K562 (cell line): ENCODE measurements around the gene SERTAD2. TPM values are rescaled to one million over a fixed set of nuclear protein-coding genes. Genes with fewer than 3 reads are reported as not detected.

ENCODE experiments used
- BRD4 ChIP-seq: fragments of 200-600 bp; sonication (generic); IDR thresholded peaks from 2 replicates; pipeline ENCODE4 v1.6.1; 2017; ENCODE audit warnings: inconsistent platforms
- C11orf30 ChIP-seq: fragments of 450-650 bp; IDR thresholded peaks from 2 replicates; pipeline ENCODE4 v1.6.1; 2016; ENCODE audit warnings: low read depth, mild to moderate bottlenecking
- HNRNPL ChIP-seq: fragments of 200-400 bp; formaldehyde crosslinking; IDR thresholded peaks from 2 replicates; pipeline ENCODE4 v1.6.1; 2017; ENCODE audit warnings: low read depth, mild to moderate bottlenecking, low read length
- RBBP5 ChIP-seq: fragments of 200-600 bp; sonication (generic); IDR thresholded peaks from 2 replicates; pipeline ENCODE4 v1.6.1; 2012; ENCODE audit warnings: borderline replicate concordance, mild to moderate bottlenecking, low read length, control low read depth, inconsistent platforms; ENCODE audit not compliant: insufficient read depth, poor library complexity, severe bottlenecking
- SAP30 ChIP-seq: fragments of 200-600 bp; sonication (generic); IDR thresholded peaks from 2 replicates; pipeline ENCODE4 v1.6.1; 2012; ENCODE audit warnings: borderline replicate concordance, low read depth, mild to moderate bottlenecking, moderate library complexity, low read length, control low read depth, inconsistent platforms; ENCODE audit not compliant: insufficient read depth, poor library complexity, severe bottlenecking
- TFE3 ChIP-seq: fragments of 450-650 bp; formaldehyde crosslinking; IDR thresholded peaks from 2 replicates; pipeline ENCODE4 v1.4.0; 2020; ENCODE audit warnings: mild to moderate bottlenecking, mixed read lengths
- VEZF1 ChIP-seq: fragments of 200-800 bp; sonication (Bioruptor generic); IDR thresholded peaks from 2 replicates; pipeline ENCODE4 v1.6.1; 2017; ENCODE audit warnings: missing genetic modification characterization, missing compliant biosample characterization
- ZBTB43 ChIP-seq: sonication (generic); formaldehyde crosslinking; IDR thresholded peaks from 2 replicates; pipeline ENCODE4 v1.8.0; 2023; ENCODE audit warnings: mild to moderate bottlenecking, missing genetic modification reagents
- ZC3H4 ChIP-seq: sonication (generic); formaldehyde crosslinking; IDR thresholded peaks from 2 replicates; pipeline ENCODE4 v1.9.0; 2021; ENCODE audit warnings: missing genetic modification reagents, borderline replicate concordance
- ZFP91 ChIP-seq: sonication (generic); formaldehyde crosslinking; IDR thresholded peaks from 2 replicates; pipeline ENCODE4 v1.8.0; 2022; ENCODE audit warnings: mild to moderate bottlenecking, missing genetic modification reagents
- ZKSCAN1 ChIP-seq: fragments of 150-350 bp; IDR thresholded peaks from 2 replicates; pipeline ENCODE4 v1.6.1; 2016; ENCODE audit warnings: low read depth, low read length
- ZNF316 ChIP-seq: fragments of 450-650 bp; IDR thresholded peaks from 2 replicates; pipeline ENCODE4 v1.6.1; 2016
- ZNF518B ChIP-seq: fragments of 250-450 bp; sonication (Bioruptor Pico); IDR thresholded peaks from 2 replicates; pipeline ENCODE4 v1.5.0; 2021; ENCODE audit warnings: mild to moderate bottlenecking, moderate library complexity
- ZNF740 ChIP-seq, 3 experiments: fragments of 200-800 bp in 1 of 3; sonication (Bioruptor generic) in 1 of 3; sonication (generic) in 1 of 3; formaldehyde crosslinking in 1 of 3; IDR thresholded peaks; 2 replicates each; pipeline versions ENCODE4 v1.6.1 to v1.8.0; 2016 to 2022; ENCODE audit warnings: mild to moderate bottlenecking in 2 of 3, missing compliant biosample characterization in 2 of 3, missing genetic modification characterization in 2 of 3, missing genetic modification reagents in 1 of 3
- polyA plus RNA-seq, 8 experiments: library from polyadenylated mRNA; depleted of rRNA in 4 of 8; stranded (reverse) in 5 of 8; unstranded in 3 of 8; fragments of >200 nt; fragmentation: Nextera tagmentation in 2 of 8; fragmentation: Illumina TruSeq in 1 of 8; extraction: Ambion mirVana in 2 of 8; extraction: Trizol in 1 of 8; gene quantifications; 2 replicates each; pipeline versions ENCODE4 v1.2.1 to v1.2.3, GENCODE V29; 2011 to 2014; ENCODE audit warnings: inconsistent platforms in 1 of 8, missing spikeins in 1 of 8
- total RNA-seq, 7 experiments: library from RNA; depleted of rRNA in 6 of 7; stranded (reverse); fragments of >200 nt in 6 of 7; fragmentation: Illumina TruSeq in 2 of 7; extraction: Trizol in 2 of 7; gene quantifications; 2 replicates each; pipeline versions ENCODE4 v1.2.1 to v1.2.3, GENCODE V29; 2011 to 2021; ENCODE audit warnings: low replicate concordance in 1 of 7

The SERTAD2 gene
- total and polyA plus RNA-seq, 9 of the 15 experiments (the other 6 are each of a cell fraction or from before 2014, with no cell fraction given): 3.0 to 12.5 (median 6.1) TPM

- TF ChIP-seq ZNF740 (CRISPR knock-in tag; IDR thresholded peaks at IDR 0.05): no peak
- TF ChIP-seq ZNF740 (tag; IDR thresholded peaks at IDR 0.05): peak in 1 of 2 experiments; percentile 50; a peak in 1 of 4 replicates
- no peak for TF ChIP-seq ZFP91 (CRISPR knock-in tag)
- no peak for TF ChIP-seq ZBTB43 (CRISPR knock-in tag)
- peak; percentile 44 for TF ChIP-seq C11orf30
- TF ChIP-seq ZKSCAN1: no peak
- TF ChIP-seq ZNF316: peak; percentile 59
- no peak for TF ChIP-seq SAP30
- no peak for TF ChIP-seq BRD4
- TF ChIP-seq RBBP5: no peak
- no peak for TF ChIP-seq HNRNPL
- no peak for TF ChIP-seq ZNF518B (CRISPR knock-in tag)
- no peak for TF ChIP-seq TFE3 (CRISPR knock-in tag)
- peak; percentile 12; the same call in 1 of the 2 replicates for TF ChIP-seq VEZF1
- no peak for TF ChIP-seq ZC3H4
Measured at GRCh38 chr2:64634345-64635267, 19.1 kb downstream of the SERTAD2 start (continued).
